Thoracic aorta (tissue), 2 donors: ENCODE data around the gene PXDN. TPM values are rescaled to one million over a fixed set of nuclear protein-coding genes. Genes with fewer than 3 reads are reported as not detected.

ENCODE experiments used
- ATAC-seq: fragments of 150-250 bp; one replicate; pipeline ENCODE4 v1.8.0; 2017; ENCODE audit warnings: low read depth; ENCODE audit not compliant: insufficient number of reproducible peaks, low FRiP score
- DNase-seq: peaks from one replicate; pipeline ENCODE4 v3.0.0-alpha.2; 2020; ENCODE audit warnings: low spot score
- H3K27ac ChIP-seq, 2 donors: fragments of 200-600 bp; sonication (generic); 1 replicate in 1 of 2; 2 replicates in 1 of 2; pipeline ENCODE4 v1.5.1; 2016; ENCODE audit warnings: mild to moderate bottlenecking in 2 of 2, moderate library complexity in 2 of 2
- H3K27me3 ChIP-seq: fragments of 200-600 bp; sonication (generic); replicated peaks from 2 replicates; pipeline ENCODE4 v1.6.0; 2016; ENCODE audit warnings: mild to moderate bottlenecking; ENCODE audit not compliant: insufficient read depth
- H3K36me3 ChIP-seq: fragments of 200-600 bp; sonication (generic); one replicate; pipeline ENCODE4 v1.5.1; 2016
- H3K4me1 ChIP-seq, 2 donors: fragments of 200-600 bp; sonication (generic); 1 replicate in 1 of 2; 2 replicates in 1 of 2; pipeline versions ENCODE4 v1.5.1 to v1.6.0; 2016; ENCODE audit warnings: low read depth in 2 of 2, mild to moderate bottlenecking in 1 of 2; ENCODE audit not compliant: control insufficient read depth in 1 of 2
- H3K4me3 ChIP-seq: fragments of 200-600 bp; sonication (generic); 2 replicates; pipeline ENCODE4 v1.5.1; 2016; ENCODE audit warnings: mild to moderate bottlenecking
- H3K9me3 ChIP-seq: fragments of 200-600 bp; sonication (generic); 2 replicates; pipeline ENCODE4 v1.5.1; 2016
- CTCF ChIP-seq: fragments of 200-600 bp; sonication (generic); IDR thresholded peaks from one replicate; pipeline ENCODE4 v1.5.1; 2019; ENCODE audit warnings: antibody characterized with exemption
- total RNA-seq, 2 donors: library from RNA; depleted of rRNA; stranded (reverse); fragments of >200 nt; gene quantifications; one replicate each; pipeline versions ENCODE4 v1.1.0 to v1.2.3, GENCODE V29; 2016

PXDN gene
- total RNA-seq, result 100 to 1,000 TPM in 1 of 2 donors, 10 to 100 TPM in 1; 97.5 to 114 TPM

- Histone ChIP-seq H3K4me3 (peak within 1 kb of the TSS; percentile 94), H3K27ac (peak within 1 kb of the TSS; percentile 96 to 99), H3K4me1 (peaks cover 13 to 43% of the 10 kb centered on the region in 2 donors), H3K27me3 (no peaks in the 10 kb centered on the region), H3K36me3 (no peaks in the 10 kb centered on the region), H3K9me3 (no peaks in the 10 kb centered on the region)
- TF ChIP-seq CTCF, result no peak
- DNase-seq (no peak), ATAC-seq (no peak)
Measured at GRCh38 chr2:1744446-1745170, at the start of gene PXDN. TSS of gene PXDN (minus strand) at chr2:1744515. CDS start at chr2:1744455, 60 bp downstream.

GRCh38 chr2:1793868-1794445 is 49.6 kb upstream of the PXDN start:
- Histone ChIP-seq H3K4me3 (no peak overlapping the region), H3K27me3 (no peaks in the 10 kb centered on the region), H3K27ac (no peak overlapping the region), H3K36me3 (no peaks in the 10 kb centered on the region), H3K9me3 (no peaks in the 10 kb centered on the region), H3K4me1 (peaks cover 0 to 5% of the 10 kb centered on the region in 2 donors)
- DNase-seq, result no peak
- ATAC-seq, result no peak
- TF ChIP-seq CTCF, result no peak

GRCh38 chr2:1793001-1793867 is 48.9 kb upstream of the PXDN start:
- no peak for ATAC-seq
- DNase-seq, result no peak
- TF ChIP-seq CTCF, result no peak
- Histone ChIP-seq H3K36me3 (no peaks in the 10 kb centered on the region), H3K27ac (no peak overlapping the region), H3K9me3 (no peaks in the 10 kb centered on the region), H3K4me3 (no peak overlapping the region), H3K4me1 (peaks cover 0 to 5% of the 10 kb centered on the region in 2 donors), H3K27me3 (no peaks in the 10 kb centered on the region)

GRCh38 chr2:1791685-1792435 is 47.5 kb upstream of the PXDN start:
- Histone ChIP-seq H3K4me1 (peaks cover 0 to 5% of the 10 kb centered on the region in 2 donors), H3K4me3 (peak overlapping the region; percentile 21), H3K36me3 (no peaks in the 10 kb centered on the region), H3K27me3 (no peaks in the 10 kb centered on the region), H3K9me3 (no peaks in the 10 kb centered on the region), H3K27ac (no peak overlapping the region)
- DNase-seq (peak; percentile 36), ATAC-seq (no peak)
- no peak for TF ChIP-seq CTCF
